Left lung (tissue), 10 donors: ENCODE measurements around the gene AKAP9. TPM values are rescaled to one million over a fixed set of nuclear protein-coding genes. Genes with fewer than 3 reads are reported as not detected.
A peak's percentile ranks its signal among the peaks of the same experiment; 100 is the strongest.

Source experiments
- ATAC-seq: fragments of 200-7000 bp; cut with Tn5 transposase; one replicate; pipeline ENCODE4 v1.9.1; 2020; ENCODE audit warnings: moderate library complexity
- DNase-seq, 4 donors: peaks; one replicate each; pipeline ENCODE4 v3.0.0-alpha.2; 2013 to 2020
- H3K27ac ChIP-seq, 2 donors: fragments of 200-600 bp; sonication (generic) in 1 of 2; one replicate each; pipeline versions ENCODE4 v1.5.0 to v1.8.0; 2020 to 2021
- H3K27me3 ChIP-seq, 2 donors: fragments of 200-600 bp; sonication (generic) in 1 of 2; one replicate each; pipeline versions ENCODE4 v1.5.0 to v1.8.0; 2020 to 2021
- H3K36me3 ChIP-seq, 2 donors: fragments of 200-600 bp; sonication (generic) in 1 of 2; one replicate each; pipeline versions ENCODE4 v1.5.0 to v1.8.0; 2020 to 2021
- H3K4me1 ChIP-seq, 2 donors: fragments of 200-600 bp; one replicate each; pipeline ENCODE4 v1.8.0; 2021
- H3K4me3 ChIP-seq, 2 donors: fragments of 200-600 bp; sonication (generic) in 1 of 2; one replicate each; pipeline versions ENCODE4 v1.5.0 to v1.8.0; 2020 to 2021; ENCODE audit warnings: mild to moderate bottlenecking in 1 of 2
- H3K9me3 ChIP-seq, 2 donors: fragments of 200-600 bp; sonication (generic) in 1 of 2; one replicate each; pipeline versions ENCODE4 v1.5.0 to v1.8.0; 2020 to 2021
- CTCF ChIP-seq, 2 donors: fragments of 200-600 bp; sonication (generic) in 1 of 2; IDR thresholded peaks; one replicate each; pipeline versions ENCODE4 v1.5.0 to v1.8.0; 2021; ENCODE audit warnings: antibody characterized with exemption in 2 of 2
- intact Hi-C, 2 donors: fragments of 100-400 bp; cut with DNase I; formaldehyde crosslinking; loops; one replicate each; pipeline versions ENCODE4 v1.11.2 to v1.14.2; 2022
- polyA plus RNA-seq, 6 donors: library from polyadenylated mRNA; unstranded; fragments of 120-200 nt; gene quantifications; one replicate each; pipeline ENCODE4 v1.2.1, GENCODE V29; 2013; ENCODE audit not compliant: insufficient read length in 6 of 6
- total RNA-seq, 2 donors: library from RNA; stranded (reverse); fragmentation: NEBNext Ultra II Directional; extraction: Animal tissue kit (Norgen Biotek cat#: 25700); gene quantifications; one replicate each; pipeline ENCODE4 v1.2.1, GENCODE V29; 2021
- donor health status: DM: no; HTN: yes; CAD: no.
- donor health status: DM: no; HTN: no; CAD: no.

AKAP9 gene
- total and polyA plus RNA-seq, 8 donors, result 57.5 to 105 (median 88.9) TPM

- no peaks in the 10 kb centered on the region for H3K4me1 ChIP-seq
- no peaks in the 10 kb centered on the region for H3K36me3 ChIP-seq
- intact Hi-C loops, result no loop called here
- no peak overlapping the region for H3K27ac ChIP-seq
- DNase-seq (no peak), ATAC-seq (no peak)
- no peak for TF ChIP-seq CTCF (IDR thresholded peaks at IDR 0.05)
- no peaks in the 10 kb centered on the region for H3K27me3 ChIP-seq
- no peaks in the 10 kb centered on the region for H3K9me3 ChIP-seq
- H3K4me3 ChIP-seq, result no peak overlapping the region
Observed at GRCh38 chr7:91922857-91923256, 17.8 kb upstream of the AKAP9 start.

- intact Hi-C loops, result no loop called here
- ATAC-seq (no peak), DNase-seq (no peak)
- Histone ChIP-seq H3K9me3 (no peaks in the 10 kb centered on the region), H3K4me1 (no peaks in the 10 kb centered on the region), H3K27me3 (no peaks in the 10 kb centered on the region), H3K36me3 (no peaks in the 10 kb centered on the region), H3K27ac (no peak overlapping the region), H3K4me3 (no peak overlapping the region)
- no peak for TF ChIP-seq CTCF (IDR thresholded peaks at IDR 0.05)
Observed at GRCh38 chr7:91927912-91928311, 12.8 kb upstream of the AKAP9 start.

- Histone ChIP-seq H3K36me3 (no peaks in the 10 kb centered on the region), H3K9me3 (no peaks in the 10 kb centered on the region), H3K27ac (no peak overlapping the region), H3K4me1 (no peaks in the 10 kb centered on the region), H3K4me3 (no peak overlapping the region), H3K27me3 (no peaks in the 10 kb centered on the region)
- no peak for ATAC-seq
- intact Hi-C loops, result no loop called here
- no peak for TF ChIP-seq CTCF (IDR thresholded peaks at IDR 0.05)
- DNase-seq, result no peak
Observed at GRCh38 chr7:91929463-91929862, 11.2 kb upstream of the AKAP9 start.

GRCh38 chr7:91940171-91940570 is 491 bp upstream of the AKAP9 start:
- ATAC-seq (peak; percentile 39), DNase-seq (peak in 1 of 4 donors; percentile 51)
- intact Hi-C loops, result no loop called here
- TF ChIP-seq CTCF (IDR thresholded peaks at IDR 0.05), result no peak
- no peaks in the 10 kb centered on the region for H3K9me3 ChIP-seq
- H3K36me3 ChIP-seq, result no peaks in the 10 kb centered on the region
- peak overlapping the region; percentile 68 to 78 for H3K4me3 ChIP-seq
- H3K27ac ChIP-seq, result peak overlapping the region; percentile 92
- peaks cover 10 to 21% of the 10 kb centered on the region in 2 donors for H3K4me1 ChIP-seq
- H3K27me3 ChIP-seq, result no peaks in the 10 kb centered on the region

GRCh38 chr7:91941450-91941849 is 788 bp downstream of the AKAP9 start:
- intact Hi-C loops, result no loop called here
- no peaks in the 10 kb centered on the region for H3K36me3 ChIP-seq
- DNase-seq (peak in 3 of 4 donors; percentile 48 to 68 (median 63)), ATAC-seq (peak; percentile 64)
- H3K9me3 ChIP-seq, result no peaks in the 10 kb centered on the region
- peak overlapping the region; percentile 68 to 78 for H3K4me3 ChIP-seq
- H3K4me1 ChIP-seq, result peaks cover 13 to 34% of the 10 kb centered on the region in 2 donors
- no peak for TF ChIP-seq CTCF (IDR thresholded peaks at IDR 0.05)
- peak overlapping the region; percentile 92 for H3K27ac ChIP-seq
- no peaks in the 10 kb centered on the region for H3K27me3 ChIP-seq
